Stimulated activated CD4-positive, alpha-beta T cell treated with anti-CD3 and anti-CD28 coated beads, Interleukin-1b, Interleukin-23, amount 100 ng/mL, for 48 hours (primary cell): ENCODE results near the gene SLC13A3.
A peak's percentile ranks its signal among the peaks of the same experiment; 100 is the strongest.
"Not testable (repeated sequence)": the region's sequence is repeated elsewhere in the genome, so short reads cannot be mapped to it uniquely, and the experiment has no call there.

ENCODE experiments used
- DNase-seq: peaks from one replicate; pipeline ENCODE4 v3.0.0-alpha.2; 2020

SLC13A3 gene

DNA sequence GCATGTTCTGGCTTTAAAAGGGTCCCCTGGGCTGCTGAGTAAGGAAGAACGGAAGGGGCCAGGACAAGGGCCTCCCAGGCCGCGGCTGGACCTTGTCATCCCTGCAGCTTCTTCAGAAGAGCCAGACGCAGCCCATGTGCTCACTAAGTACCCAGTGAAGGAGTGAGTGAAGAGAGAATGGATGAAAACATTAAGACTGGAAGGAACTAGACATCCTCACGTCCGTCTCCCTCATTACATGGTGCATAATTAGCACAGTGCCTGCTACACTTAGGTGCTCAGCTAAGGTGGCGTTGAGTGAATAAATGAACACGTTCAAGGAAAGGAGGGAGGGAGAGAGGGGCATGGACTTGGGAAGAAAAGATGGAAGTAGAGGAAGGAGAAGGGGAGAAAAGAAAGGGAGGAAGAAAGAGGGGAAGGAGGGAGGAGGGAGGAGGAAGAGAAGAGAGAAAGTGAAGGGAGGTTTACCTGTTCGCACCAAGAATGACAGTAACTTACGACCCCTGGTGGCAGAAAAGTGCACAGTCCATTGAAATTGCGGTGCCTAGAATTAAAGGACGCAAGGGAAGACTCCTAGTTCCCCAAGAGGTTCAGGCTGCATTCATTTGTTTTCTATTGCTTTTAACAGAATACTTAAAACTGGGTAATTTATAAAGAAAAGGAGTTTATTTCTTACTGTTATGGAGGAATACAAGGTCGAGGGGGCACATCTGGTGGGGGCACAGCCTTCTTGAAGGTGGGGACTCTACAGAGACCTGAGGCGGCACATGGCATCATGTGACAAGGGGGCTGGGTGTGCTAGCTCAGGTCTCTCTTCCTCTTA lies 30.0 kb upstream of the SLC13A3 start:
- peak; percentile 59 for DNase-seq

- no peak for DNase-seq
Measured at GRCh38 chr20:46680684-46681031, 29.4 kb upstream of the SLC13A3 start.

- no peak for DNase-seq
Measured at GRCh38 chr20:46678516-46678915, 27.3 kb upstream of the SLC13A3 start.

DNA sequence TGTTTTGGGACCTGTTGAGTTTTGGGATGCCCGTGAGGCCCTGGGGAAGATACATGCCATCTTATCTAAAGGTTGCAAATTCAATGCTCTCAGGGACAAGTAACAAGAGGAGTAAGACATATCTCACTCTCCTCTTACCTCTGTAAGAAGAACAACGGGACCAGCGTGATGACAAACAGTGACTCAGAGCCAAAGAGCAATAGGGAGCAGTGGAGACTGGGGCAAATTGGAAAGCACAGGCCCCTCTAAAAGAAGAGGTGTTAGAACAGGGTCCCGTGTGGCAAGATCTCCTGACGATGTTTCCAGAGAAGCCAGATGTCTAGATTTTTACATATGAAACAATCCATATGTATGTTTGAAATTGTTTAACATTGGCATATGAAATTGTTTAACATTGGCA lies 26.3 kb upstream of the SLC13A3 start:
- no peak for DNase-seq

GRCh38 chr20:46676649-46677316 lies 25.5 kb upstream of the SLC13A3 start:
- DNase-seq, result not testable (repeated sequence)

- no peak for DNase-seq
Measured at GRCh38 chr20:46674253-46675083, 23.2 kb upstream of the SLC13A3 start.

DNA sequence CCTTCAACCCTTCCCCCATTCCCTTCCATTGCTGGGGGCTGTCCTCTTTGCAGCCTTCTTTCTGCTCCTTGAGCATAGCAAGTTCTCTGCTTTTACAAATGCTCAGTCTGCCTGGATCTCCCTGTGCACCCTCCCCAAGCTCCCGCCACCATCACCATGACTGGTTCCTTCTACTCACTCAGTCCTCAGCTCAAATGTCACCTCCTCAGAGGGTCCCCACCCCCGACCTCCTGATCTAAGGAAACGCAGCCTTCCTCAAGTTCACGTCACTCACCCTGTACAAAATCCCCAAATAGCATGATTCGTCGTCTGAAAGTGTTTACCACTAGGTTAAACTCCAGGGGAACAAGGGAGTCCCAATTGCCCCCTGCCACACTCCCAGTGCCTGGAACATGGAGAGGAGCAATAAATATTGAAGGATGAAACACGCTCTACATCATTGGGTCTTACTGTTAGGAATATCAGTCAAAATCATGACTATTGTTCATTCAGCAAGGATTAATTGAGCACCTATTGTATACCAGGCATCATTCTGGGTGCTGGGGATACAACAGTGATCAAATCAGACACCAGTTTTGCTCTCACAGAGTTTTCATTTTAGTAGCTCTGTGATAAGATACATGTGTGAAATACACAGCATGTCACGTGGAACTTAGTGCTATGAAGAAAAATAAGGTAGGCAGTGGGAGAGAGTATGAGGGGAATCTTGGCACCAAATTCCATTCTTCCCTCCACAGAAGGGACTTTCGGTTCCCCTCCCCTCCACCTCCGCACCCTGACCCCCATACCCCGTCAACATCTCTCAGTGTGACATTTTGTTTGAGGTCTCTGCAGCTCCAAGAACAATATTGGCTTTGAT lies 22.4 kb upstream of the SLC13A3 start:
- DNase-seq, result no peak

DNA sequence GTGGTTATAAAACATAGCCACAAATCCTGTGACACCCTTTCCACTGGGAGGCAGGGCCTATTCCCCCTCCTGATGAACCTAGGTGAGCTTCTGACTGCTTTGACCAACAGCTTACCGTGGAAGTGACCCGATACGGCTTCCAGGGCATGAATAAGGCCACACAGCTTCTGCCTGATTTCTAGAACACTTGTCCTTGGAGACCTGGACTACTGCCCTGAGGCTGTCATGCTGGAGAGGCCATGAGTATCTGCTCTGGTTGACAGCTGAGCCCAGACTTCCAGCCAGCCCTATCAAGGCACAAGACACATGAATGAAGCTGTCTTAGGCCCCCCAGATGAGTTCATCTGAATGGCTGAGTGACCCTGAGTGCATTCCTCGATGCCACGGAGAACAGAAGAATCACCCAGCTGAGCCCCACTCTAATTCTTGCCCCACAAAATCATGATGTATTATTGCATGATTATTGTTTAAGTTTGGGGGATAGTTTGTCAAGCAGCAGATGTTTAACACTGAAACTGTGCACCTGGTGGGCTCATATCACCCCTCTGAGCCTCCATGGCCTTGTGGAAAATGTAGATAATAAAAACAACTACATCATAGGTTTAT lies 21.4 kb upstream of the SLC13A3 start:
- no peak for DNase-seq

DNA sequence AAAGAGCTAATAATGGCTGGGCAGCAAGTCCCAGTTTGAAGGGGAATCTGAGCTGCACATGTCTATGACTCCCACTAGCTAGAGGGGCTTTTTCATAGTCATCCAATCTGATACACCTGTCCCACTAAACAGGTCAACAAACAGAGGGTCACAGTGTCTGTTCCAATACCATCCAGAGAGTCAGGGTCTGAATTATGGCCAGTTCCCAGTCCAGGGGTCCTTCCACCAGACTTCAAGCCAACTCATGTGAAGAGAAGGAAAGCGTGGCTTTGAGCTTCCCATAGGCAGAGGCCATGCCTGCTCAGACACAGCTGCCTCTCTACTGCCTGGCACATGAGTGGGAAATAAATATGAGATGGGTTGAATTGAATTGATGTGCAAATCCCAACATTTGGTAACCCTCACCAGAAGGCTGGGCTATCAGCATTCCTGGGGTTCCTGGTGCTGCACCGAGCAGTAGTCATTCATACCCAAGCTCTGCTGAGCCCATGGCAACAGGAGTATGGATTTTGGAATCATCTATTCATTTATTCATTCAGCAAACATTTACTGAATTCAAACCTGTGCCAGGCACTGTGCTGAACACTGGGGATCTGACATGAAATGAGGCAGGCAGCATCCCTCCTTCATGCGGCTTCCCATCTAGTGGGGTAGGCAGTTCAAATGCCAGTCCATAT lies 20.7 kb upstream of the SLC13A3 start:
- DNase-seq, result no peak

DNA sequence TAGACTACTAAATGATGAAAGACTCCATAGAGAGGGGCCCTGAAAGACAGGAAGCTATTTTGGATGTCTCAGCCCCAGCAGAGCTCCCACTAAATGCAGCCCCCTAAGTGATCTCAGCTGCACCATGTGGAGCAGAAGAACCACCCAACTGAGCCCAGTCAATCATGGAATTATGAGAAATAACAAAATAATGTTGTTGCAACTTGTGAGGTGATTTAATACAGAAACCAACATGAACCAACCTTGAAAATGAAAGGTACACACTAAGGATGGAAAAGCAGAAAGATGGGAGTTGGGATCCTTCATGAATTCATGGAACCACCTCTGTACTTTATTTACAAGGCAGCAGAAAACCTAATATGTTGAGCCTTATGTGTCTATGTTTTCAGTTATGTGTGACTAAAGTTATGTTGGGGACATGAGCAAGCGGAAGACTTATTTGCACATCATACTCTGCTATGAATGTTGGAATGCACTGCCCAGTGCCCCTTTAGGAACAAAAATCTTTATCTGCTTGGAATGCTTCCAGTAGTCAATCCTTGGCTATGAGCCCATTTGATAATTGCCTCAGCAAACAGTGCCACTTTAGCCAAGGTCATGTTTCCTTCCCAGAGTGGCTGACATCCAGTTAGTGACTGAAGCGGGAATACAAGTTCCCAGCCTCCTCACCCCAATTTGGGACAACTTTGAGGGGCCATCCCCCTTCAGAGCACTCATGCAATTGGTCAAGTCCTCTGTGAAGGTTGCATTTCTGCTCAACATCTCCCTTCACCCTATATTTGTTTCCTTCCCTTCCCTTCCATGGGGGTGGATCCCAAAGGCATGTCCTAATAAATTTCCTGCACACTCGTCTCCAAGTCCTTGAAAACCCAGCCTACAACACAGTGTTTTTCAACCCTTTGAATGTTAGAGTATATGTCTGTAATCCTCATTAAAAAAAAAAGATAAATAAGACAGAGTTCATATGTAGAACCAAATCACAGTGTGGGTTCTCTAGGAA lies 19.6 kb upstream of the SLC13A3 start:
- DNase-seq, result no peak

- DNase-seq, result no peak
Measured at GRCh38 chr20:46670228-46670584, 18.9 kb upstream of the SLC13A3 start.

GRCh38 chr20:46666818-46667515 lies 15.7 kb upstream of the SLC13A3 start:
- DNase-seq, result no peak

DNA sequence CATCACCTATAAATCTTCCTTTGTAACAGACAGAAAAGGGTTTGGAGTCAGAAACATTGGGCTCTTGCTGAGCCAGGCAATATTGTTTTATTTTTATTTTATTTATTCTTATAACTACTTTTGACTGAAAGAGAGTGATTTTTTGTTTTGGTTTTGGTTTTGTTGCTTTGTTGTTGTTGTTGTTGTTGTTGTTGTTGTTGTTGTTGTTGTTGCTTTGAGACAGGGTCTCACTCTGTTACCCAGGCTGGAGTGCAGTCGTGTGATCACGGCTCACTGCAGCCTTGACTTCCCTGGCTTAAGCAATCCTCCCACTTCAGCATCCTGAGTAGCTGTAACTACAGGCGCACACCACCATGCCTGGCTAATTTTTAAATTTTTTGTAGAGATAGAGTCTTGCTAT lies 15.0 kb upstream of the SLC13A3 start:
- DNase-seq, result no peak

GRCh38 chr20:46665602-46666001 lies 14.3 kb upstream of the SLC13A3 start:
- no peak for DNase-seq

GRCh38 chr20:46663531-46663930 lies 12.3 kb upstream of the SLC13A3 start:
- DNase-seq, result no peak

GRCh38 chr20:46661659-46662058 lies 10.4 kb upstream of the SLC13A3 start:
- DNase-seq, result no peak

GRCh38 chr20:46660487-46660886 lies 9.2 kb upstream of the SLC13A3 start:
- no peak for DNase-seq

DNA sequence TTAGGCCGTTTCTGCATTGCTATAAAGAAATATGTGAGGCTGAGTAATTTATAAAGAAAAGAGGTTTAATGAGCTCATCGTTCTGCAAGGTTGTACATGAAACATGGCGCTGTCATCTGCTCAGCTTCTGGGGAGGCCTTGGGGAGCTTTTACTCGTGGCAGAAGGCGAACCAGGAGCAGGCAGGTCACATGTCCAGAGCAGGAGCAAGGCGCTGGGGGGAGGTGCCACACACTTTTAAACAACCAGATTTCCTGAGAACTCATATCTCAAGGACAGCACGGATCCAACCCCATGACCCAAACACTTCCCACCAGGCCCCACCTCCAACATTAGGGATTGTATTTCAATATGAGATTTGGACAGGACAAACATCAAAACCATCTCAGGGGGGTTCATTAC lies 6.4 kb upstream of the SLC13A3 start:
- DNase-seq, result no peak

DNA sequence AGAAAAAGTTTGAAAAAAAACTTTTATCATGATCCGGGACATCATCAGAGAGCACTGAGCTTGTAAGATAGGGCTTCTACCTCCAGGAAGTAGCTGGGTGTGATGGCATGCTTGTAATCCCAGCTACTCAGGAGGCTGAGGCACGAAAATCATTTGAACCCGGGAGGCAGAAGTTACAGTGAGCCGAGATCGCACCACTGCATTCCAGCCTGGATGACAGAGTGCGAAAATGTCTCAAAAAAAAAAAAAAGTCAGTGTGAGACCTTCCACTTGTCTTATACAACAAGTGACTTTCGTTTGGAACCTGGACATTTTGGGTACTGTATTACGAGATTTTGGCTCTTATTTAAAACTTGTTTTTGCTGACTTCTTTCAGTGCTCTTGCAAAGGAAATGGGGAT lies 5.9 kb upstream of the SLC13A3 start:
- no peak for DNase-seq

DNA sequence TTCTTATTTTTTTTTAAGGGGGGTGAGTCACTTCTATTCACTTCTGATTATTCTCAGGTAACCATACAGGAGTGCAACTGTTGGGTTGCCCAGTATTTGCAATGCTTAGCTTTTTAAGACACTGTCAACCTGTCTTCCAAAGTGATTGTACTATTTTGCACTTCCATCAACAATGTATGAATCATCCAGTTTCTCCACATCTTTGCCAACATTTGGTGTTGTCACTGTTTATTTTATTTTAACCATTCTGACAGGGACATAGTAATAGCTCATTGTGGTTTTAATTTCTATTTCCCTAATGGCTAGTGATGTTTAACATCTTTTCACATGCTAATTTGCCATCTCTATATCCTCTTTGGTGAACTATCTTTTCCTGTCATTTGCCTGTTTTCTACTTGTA lies 1.4 kb upstream of the SLC13A3 start:
- no peak for DNase-seq
